HEK293 (cell line): Measurements from ENCODE around the gene CCDC88C.

Experiments
- BCL11B ChIP-seq: fragments of 450-650 bp; formaldehyde crosslinking; IDR thresholded peaks from 2 replicates; pipeline ENCODE4 v1.5.1; 2016; ENCODE audit warnings: low read depth, missing biosample characterization, missing genetic modification characterization
- IKZF3 ChIP-seq: fragments of 450-650 bp; IDR thresholded peaks from 2 replicates; pipeline ENCODE4 v1.5.0; 2018; ENCODE audit warnings: missing biosample characterization, mild to moderate bottlenecking, missing genetic modification characterization, moderate library complexity
- MZF1 ChIP-seq: fragments of 450-650 bp; formaldehyde crosslinking; IDR thresholded peaks from 2 replicates; pipeline ENCODE4 v1.5.1; 2017; ENCODE audit warnings: missing biosample characterization, missing genetic modification characterization, borderline replicate concordance
- PATZ1 ChIP-seq: fragments of 450-650 bp; formaldehyde crosslinking; IDR thresholded peaks from 2 replicates; pipeline ENCODE4 v1.5.1; 2016; ENCODE audit warnings: missing biosample characterization, missing genetic modification characterization
- TSHZ1 ChIP-seq: fragments of 450-650 bp; formaldehyde crosslinking; IDR thresholded peaks from 2 replicates; pipeline ENCODE4 v1.5.1; 2016; ENCODE audit warnings: missing biosample characterization, missing genetic modification characterization, borderline replicate concordance
- ZEB2 ChIP-seq: fragments of 450-650 bp; formaldehyde crosslinking; IDR thresholded peaks from 2 replicates; pipeline ENCODE4 v1.5.1; 2016; ENCODE audit warnings: missing biosample characterization, missing genetic modification characterization
- ZFHX2 ChIP-seq: fragments of 450-650 bp; formaldehyde crosslinking; conservative IDR thresholded peaks from 2 replicates; pipeline ENCODE4 v1.5.1; 2016; ENCODE audit warnings: missing biosample characterization, missing genetic modification characterization
- ZNF214 ChIP-seq: fragments of 450-650 bp; formaldehyde crosslinking; IDR thresholded peaks from 2 replicates; pipeline ENCODE4 v1.5.1; 2017; ENCODE audit warnings: missing biosample characterization, mild to moderate bottlenecking, missing genetic modification characterization, borderline replicate concordance
- ZNF341 ChIP-seq: fragments of 450-650 bp; formaldehyde crosslinking; IDR thresholded peaks from 2 replicates; pipeline ENCODE4; 2016; ENCODE audit warnings: low read depth, missing biosample characterization, missing genetic modification characterization
- ZNF354C ChIP-seq: fragments of 450-650 bp; formaldehyde crosslinking; IDR thresholded peaks from 2 replicates; pipeline ENCODE4 v1.5.1; 2016; ENCODE audit warnings: missing biosample characterization, missing genetic modification characterization, low read depth, borderline replicate concordance
- ZNF362 ChIP-seq: fragments of 450-650 bp; formaldehyde crosslinking; IDR thresholded peaks from 2 replicates; pipeline ENCODE4 v1.5.1; 2016; ENCODE audit warnings: missing biosample characterization, missing genetic modification characterization
- ZNF433 ChIP-seq: fragments of 450-650 bp; formaldehyde crosslinking; IDR thresholded peaks from 2 replicates; pipeline ENCODE4 v1.5.1; 2016; ENCODE audit warnings: missing biosample characterization, missing genetic modification characterization, low read depth
- ZNF48 ChIP-seq: fragments of 450-650 bp; formaldehyde crosslinking; IDR thresholded peaks from 2 replicates; pipeline ENCODE4 v1.5.1; 2016; ENCODE audit warnings: missing biosample characterization, missing genetic modification characterization
- ZNF514 ChIP-seq: fragments of 450-650 bp; formaldehyde crosslinking; IDR thresholded peaks from 2 replicates; pipeline ENCODE4 v1.5.1; 2016; ENCODE audit warnings: missing biosample characterization, missing genetic modification characterization
- ZNF530 ChIP-seq: fragments of 450-650 bp; formaldehyde crosslinking; IDR thresholded peaks from 2 replicates; pipeline ENCODE4 v1.5.1; 2016; ENCODE audit warnings: low read depth, missing biosample characterization, missing genetic modification characterization
- ZNF585B ChIP-seq: fragments of 450-650 bp; formaldehyde crosslinking; IDR thresholded peaks from 2 replicates; pipeline ENCODE4 v1.5.1; 2016; ENCODE audit warnings: missing biosample characterization, missing genetic modification characterization
- ZNF621 ChIP-seq: fragments of 450-650 bp; formaldehyde crosslinking; IDR thresholded peaks from 2 replicates; pipeline ENCODE4 v1.5.1; 2017; ENCODE audit warnings: missing biosample characterization, missing genetic modification characterization
- ZNF670 ChIP-seq: fragments of 450-650 bp; formaldehyde crosslinking; IDR thresholded peaks from 2 replicates; pipeline ENCODE4 v1.5.1; 2016; ENCODE audit warnings: missing biosample characterization, missing genetic modification characterization, low read depth
- ZNF677 ChIP-seq: fragments of 450-650 bp; IDR thresholded peaks from 2 replicates; pipeline ENCODE4 v1.5.0; 2018; ENCODE audit warnings: missing biosample characterization, mild to moderate bottlenecking, missing genetic modification characterization, moderate library complexity
- ZXDB ChIP-seq: fragments of 450-650 bp; formaldehyde crosslinking; IDR thresholded peaks from 2 replicates; pipeline ENCODE4 v1.5.1; 2016; ENCODE audit warnings: missing biosample characterization, missing genetic modification characterization
- TF ChIP-seq, protein P1 (sequence below): fragments of 450-650 bp; formaldehyde crosslinking; IDR thresholded peaks from 2 replicates; pipeline ENCODE4 v1.5.1; 2016; ENCODE audit warnings: missing biosample characterization, missing genetic modification characterization
- TF ChIP-seq, protein P2 (sequence below): fragments of 450-650 bp; formaldehyde crosslinking; IDR thresholded peaks from 2 replicates; pipeline ENCODE4 v1.5.1; 2016; ENCODE audit warnings: missing biosample characterization, missing genetic modification characterization, borderline replicate concordance

The CCDC88C gene

GRCh38 chr14:91377700-91378652 is 39.6 kb downstream of the CCDC88C start (continued):
- TF ChIP-seq TSHZ1 (tag by site-specific recombination), result peak; percentile 75; the same call in 1 of the 2 replicates
- no peak for TF ChIP-seq ZNF621 (tag by site-specific recombination)
- no peak for TF ChIP-seq ZNF670 (tag by site-specific recombination)
- TF ChIP-seq BCL11B (tag by site-specific recombination), result no peak
- TF ChIP-seq ZNF48 (tag by site-specific recombination), result no peak
- TF ChIP-seq ZNF514 (tag by site-specific recombination), result no peak
- peak; percentile 45 for TF ChIP-seq PATZ1 (tag by site-specific recombination)
- no peak for TF ChIP-seq ZNF585B (tag by site-specific recombination)
- TF ChIP-seq ZNF433, result no peak
- TF ChIP-seq ZNF530 (tag by site-specific recombination), result no peak
- no peak for TF ChIP-seq MZF1 (tag by site-specific recombination)
- TF ChIP-seq ZNF341 (tag by site-specific recombination), result peak; percentile 38; the same call in 1 of the 2 replicates
- TF ChIP-seq, protein P1, sequence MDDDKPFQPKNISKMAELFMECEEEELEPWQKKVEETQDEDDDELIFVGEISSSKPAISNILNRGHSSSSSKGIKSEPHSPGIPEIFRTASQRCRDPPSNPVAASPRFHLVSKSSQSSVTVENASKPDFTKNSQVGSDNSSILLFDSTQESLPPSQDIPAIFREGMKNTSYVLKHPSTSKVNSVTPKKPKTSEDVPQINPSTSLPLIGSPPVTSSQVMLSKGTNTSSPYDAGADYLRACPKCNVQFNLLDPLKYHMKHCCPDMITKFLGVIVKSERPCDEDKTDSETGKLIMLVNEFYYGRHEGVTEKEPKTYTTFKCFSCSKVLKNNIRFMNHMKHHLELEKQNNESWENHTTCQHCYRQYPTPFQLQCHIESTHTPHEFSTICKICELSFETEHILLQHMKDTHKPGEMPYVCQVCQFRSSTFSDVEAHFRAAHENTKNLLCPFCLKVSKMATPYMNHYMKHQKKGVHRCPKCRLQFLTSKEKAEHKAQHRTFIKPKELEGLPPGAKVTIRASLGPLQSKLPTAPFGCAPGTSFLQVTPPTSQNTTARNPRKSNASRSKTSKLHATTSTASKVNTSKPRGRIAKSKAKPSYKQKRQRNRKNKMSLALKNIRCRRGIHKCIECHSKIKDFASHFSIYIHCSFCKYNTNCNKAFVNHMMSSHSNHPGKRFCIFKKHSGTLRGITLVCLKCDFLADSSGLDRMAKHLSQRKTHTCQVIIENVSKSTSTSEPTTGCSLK (tag by site-specific recombination), result no peak
- TF ChIP-seq ZXDB (tag by site-specific recombination), result peak; percentile 73
- no peak for TF ChIP-seq ZNF354C
- TF ChIP-seq ZFHX2 (tag by site-specific recombination), result peak; percentile 23; the same call in 1 of the 2 replicates
- TF ChIP-seq ZNF362 (tag by site-specific recombination), result no peak
- TF ChIP-seq, protein P2, sequence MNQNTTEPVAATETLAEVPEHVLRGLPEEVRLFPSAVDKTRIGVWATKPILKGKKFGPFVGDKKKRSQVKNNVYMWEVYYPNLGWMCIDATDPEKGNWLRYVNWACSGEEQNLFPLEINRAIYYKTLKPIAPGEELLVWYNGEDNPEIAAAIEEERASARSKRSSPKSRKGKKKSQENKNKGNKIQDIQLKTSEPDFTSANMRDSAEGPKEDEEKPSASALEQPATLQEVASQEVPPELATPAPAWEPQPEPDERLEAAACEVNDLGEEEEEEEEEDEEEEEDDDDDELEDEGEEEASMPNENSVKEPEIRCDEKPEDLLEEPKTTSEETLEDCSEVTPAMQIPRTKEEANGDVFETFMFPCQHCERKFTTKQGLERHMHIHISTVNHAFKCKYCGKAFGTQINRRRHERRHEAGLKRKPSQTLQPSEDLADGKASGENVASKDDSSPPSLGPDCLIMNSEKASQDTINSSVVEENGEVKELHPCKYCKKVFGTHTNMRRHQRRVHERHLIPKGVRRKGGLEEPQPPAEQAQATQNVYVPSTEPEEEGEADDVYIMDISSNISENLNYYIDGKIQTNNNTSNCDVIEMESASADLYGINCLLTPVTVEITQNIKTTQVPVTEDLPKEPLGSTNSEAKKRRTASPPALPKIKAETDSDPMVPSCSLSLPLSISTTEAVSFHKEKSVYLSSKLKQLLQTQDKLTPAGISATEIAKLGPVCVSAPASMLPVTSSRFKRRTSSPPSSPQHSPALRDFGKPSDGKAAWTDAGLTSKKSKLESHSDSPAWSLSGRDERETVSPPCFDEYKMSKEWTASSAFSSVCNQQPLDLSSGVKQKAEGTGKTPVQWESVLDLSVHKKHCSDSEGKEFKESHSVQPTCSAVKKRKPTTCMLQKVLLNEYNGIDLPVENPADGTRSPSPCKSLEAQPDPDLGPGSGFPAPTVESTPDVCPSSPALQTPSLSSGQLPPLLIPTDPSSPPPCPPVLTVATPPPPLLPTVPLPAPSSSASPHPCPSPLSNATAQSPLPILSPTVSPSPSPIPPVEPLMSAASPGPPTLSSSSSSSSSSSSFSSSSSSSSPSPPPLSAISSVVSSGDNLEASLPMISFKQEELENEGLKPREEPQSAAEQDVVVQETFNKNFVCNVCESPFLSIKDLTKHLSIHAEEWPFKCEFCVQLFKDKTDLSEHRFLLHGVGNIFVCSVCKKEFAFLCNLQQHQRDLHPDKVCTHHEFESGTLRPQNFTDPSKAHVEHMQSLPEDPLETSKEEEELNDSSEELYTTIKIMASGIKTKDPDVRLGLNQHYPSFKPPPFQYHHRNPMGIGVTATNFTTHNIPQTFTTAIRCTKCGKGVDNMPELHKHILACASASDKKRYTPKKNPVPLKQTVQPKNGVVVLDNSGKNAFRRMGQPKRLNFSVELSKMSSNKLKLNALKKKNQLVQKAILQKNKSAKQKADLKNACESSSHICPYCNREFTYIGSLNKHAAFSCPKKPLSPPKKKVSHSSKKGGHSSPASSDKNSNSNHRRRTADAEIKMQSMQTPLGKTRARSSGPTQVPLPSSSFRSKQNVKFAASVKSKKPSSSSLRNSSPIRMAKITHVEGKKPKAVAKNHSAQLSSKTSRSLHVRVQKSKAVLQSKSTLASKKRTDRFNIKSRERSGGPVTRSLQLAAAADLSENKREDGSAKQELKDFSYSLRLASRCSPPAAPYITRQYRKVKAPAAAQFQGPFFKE (tag by site-specific recombination), result no peak
- no peak for TF ChIP-seq ZNF214
- 0 out of 2 replicates have a peak, but pooled peaks have one; percentile 40 for TF ChIP-seq IKZF3 (tag by site-specific recombination)
- TF ChIP-seq ZEB2 (tag by site-specific recombination), result peak; percentile 90
- TF ChIP-seq ZNF677 (tag by site-specific recombination), result no peak
